HG02943 (cell line): ENCODE results near the gene ZDHHC12.
A peak's percentile ranks its signal among the peaks of the same experiment; 100 is the strongest.
"Not testable (repeated sequence)": the region's sequence is repeated elsewhere in the genome, so short reads cannot be mapped to it uniquely, and the experiment has no call there.

ENCODE experiments used
- ATAC-seq: cut with Tn5 transposase; IDR thresholded peaks from one replicate; pipeline ENCODE4 v1.9.1; 2021; ENCODE audit warnings: mild to moderate bottlenecking, low read depth, moderate library complexity; ENCODE audit not compliant: unreplicated experiment

ZDHHC12 gene

GRCh38 chr9:128712451-128713410, 11.2 kb downstream of the ZDHHC12 start:
- ATAC-seq, result no peak

GRCh38 chr9:128707446-128707845, 16.5 kb downstream of the ZDHHC12 start:
- no peak for ATAC-seq

DNA sequence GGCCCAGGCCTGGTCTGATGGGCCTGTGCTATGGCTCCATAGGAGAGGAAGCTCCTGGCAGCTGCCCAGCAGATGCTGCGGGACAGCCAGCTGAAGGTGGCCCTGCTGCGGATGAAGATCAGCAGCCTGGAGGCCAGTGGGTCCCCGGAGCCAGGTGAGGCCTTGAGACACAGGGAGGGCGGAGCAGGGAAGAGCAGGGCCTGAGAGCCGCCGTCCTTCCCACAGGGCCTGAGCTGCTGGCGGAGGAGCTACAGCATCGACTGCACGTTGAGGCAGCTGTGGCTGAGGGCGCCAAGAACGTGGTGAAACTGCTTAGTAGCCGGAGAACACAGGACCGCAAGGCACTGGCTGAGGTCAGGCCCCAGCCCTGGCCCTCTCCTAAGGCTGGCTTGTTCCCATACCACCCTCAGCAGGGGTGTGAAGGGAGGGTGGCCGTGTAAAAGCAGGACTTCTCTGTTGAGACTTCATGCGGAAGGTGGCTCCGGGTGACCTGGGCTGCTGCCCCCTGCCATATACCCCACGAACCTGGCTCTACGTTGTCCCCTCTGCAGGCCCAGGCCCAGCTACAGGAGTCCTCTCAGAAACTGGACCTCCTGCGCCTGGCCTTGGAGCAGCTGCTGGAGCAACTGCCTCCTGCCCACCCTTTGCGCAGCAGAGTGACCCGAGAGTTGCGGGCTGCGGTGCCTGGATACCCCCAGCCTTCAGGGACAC, 17.1 kb downstream of the ZDHHC12 start:
- no peak for ATAC-seq

GRCh38 chr9:128706045-128706444, 17.9 kb downstream of the ZDHHC12 start:
- ATAC-seq, result no peak

DNA sequence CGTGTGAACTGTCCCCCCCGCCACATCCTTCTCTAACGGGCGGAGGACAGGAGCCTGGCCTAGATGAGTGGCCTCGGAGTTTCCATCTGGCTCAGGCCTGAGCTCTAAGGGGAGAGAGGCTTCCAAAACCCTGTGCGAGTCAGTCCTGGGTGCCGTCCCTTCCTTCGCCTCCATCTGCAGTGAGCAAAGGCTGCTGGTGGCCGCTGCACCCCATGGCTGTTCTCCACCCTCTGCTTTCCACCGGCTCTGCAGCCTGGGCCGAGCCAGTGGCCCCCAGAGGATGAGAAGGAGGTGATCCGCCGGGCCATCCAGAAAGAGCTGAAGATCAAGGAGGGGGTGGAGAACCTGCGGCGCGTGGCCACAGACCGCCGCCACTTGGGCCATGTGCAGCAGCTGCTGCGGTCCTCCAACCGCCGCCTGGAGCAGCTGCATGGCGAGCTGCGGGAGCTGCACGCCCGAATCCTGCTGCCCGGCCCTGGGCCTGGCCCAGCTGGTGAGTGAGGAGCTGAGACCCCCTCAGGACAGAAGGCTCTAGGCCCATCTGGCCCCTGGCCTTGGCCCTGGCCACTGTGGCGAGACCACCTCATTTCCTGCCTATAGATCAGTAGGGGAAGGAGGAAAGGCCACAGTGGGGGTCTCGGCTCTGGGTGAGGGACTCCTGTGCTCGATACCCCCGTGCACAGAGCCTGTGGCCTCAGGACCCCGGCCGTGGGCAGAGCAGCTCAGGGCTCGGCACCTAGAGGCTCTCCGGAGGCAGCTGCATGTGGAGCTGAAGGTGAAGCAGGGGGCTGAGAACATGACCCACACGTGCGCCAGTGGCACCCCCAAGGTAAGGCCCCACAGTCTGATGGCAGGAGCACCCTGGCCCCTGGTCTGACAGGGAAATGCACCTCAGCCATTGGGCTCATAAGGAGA, 18.6 kb downstream of the ZDHHC12 start:
- ATAC-seq, result no peak

GRCh38 chr9:128704356-128704670, 19.6 kb downstream of the ZDHHC12 start:
- ATAC-seq, result no peak

DNA sequence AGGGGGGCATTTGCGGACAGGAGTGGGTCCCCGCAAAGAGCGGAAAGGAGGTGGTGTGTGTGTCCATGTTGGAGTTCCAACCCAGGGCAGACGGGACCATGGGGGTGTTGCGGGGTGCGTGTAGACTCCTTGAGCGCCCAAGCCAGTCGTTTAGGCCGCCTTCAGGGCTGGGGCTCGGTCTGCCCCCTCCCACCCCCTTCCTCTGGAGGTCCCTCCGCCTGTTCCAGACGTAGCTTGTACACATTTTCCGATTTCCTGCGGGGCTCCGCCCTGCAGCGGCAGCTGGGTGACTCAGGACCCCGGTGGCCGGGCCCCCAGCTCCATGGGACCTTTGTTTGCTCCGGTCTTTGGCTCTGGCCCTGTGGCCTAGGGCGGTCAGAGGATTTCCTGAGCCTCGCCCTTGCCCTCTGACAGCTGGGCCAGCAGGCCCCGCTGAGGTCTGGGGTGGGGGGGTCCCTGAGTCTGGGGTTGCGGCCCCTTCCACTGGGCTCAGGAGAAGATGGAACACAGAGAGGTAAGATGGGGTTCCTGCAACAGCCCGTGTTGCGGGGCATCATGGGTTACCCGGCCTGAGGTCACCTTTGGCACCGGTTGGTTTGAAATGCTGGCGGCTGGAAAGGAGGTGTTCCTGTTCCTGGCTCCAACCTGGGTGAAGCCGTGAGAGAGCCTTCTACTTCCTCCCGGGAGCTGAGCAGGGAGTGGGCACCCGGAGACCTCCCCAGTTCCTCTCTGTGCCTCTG, 20.1 kb downstream of the ZDHHC12 start:
- ATAC-seq, result no peak

GRCh38 chr9:128702949-128703615, 20.8 kb downstream of the ZDHHC12 start:
- peak; percentile 21 for ATAC-seq

GRCh38 chr9:128702445-128702948, 21.4 kb downstream of the ZDHHC12 start, which contains the start of gene PKN3:
TSS of gene PKN3 (plus strand) at chr9:128702503. CDS start at chr9:128702916, 413 bp downstream.
- peak; percentile 64 for ATAC-seq

DNA sequence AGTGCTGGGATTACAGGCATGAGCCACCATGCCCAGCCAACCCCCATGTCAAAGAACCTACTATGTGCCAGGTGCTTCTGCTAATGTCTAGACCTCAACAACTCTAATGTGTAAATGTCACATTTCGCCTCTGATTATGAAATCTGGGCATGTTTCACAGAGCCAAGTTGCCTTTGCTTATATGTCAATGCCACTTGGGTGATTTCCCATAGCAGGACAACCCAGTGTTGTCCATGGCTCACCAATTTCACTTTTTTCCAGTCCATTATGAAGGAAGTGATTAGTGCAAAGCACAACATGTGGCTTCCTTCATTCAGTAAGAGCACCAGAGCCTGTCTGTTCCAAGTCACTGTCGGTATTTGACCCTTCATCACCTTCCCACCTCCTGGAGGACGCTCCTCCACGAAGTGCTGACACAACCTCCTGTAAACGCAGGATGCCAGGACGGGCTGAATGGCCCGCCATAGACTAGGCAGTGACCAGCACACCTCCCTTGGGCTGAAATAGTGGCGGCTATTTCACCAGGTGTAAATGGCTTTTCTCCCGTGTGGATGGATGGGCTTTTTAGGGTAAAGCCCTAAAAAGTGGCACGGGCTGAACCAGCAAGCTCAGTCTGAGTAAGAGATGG, 22.6 kb downstream of the ZDHHC12 start:
- ATAC-seq, result no peak

DNA sequence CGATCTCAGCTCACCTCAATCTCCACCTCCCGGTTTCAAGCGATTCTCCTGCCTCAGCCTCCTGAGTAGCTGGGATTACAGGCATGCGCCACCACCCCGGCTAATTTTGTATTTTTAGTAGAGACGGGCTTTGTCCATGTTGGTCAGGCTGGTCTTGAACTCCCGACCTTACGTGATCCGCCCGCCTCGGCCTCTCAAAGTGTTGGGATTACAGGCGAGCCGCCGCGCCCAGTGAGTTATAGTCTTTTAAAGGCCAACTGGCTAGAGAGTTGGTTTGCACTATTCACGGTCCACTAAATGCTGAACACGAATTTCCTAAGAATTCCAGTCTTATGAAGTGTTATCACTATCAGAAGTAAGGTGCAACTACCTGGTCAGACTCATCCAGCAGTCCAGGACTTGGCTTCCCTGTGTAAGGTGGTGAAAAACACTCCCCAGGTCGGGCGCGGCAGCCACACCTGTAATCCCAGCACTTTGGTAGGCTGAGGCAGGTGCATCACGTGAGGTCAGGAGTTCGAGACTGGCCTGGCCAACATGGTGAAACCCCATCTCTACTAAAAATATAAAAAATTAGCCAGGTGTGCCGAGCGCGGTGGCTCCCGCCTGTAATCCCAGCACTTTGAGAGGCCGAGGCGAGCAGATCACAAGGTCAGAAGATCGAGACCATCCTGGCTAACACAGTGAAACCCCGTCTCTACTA, 24.7 kb downstream of the ZDHHC12 start:
- not testable (repeated sequence) for ATAC-seq

GRCh38 chr9:128696923-128697707, 26.8 kb downstream of the ZDHHC12 start:
- no peak for ATAC-seq

- no peak for ATAC-seq
These were observed 29.6 kb downstream of the ZDHHC12 start for GRCh38 chr9:128694344-128694743.

- not testable (repeated sequence) for ATAC-seq
These were observed 30.2 kb downstream of the ZDHHC12 start for GRCh38 chr9:128693738-128694137.

DNA sequence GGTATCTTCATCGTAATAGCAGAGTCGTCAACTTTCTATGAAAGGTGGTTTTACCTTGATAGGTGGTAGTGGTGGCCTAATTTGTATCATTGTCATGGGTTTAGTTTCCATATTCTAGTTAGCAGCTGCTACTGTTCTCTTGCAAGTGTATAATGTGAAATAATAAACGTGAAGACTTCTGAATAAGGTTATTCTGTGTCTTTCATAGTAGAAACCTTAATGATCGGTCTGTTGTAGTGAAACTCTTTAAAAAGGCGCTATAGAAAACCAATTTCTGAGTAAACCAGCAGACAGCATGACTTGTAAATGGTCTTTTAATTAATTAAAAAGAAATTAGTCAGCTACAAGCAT, 33.3 kb downstream of the ZDHHC12 start:
- no peak for ATAC-seq

DNA sequence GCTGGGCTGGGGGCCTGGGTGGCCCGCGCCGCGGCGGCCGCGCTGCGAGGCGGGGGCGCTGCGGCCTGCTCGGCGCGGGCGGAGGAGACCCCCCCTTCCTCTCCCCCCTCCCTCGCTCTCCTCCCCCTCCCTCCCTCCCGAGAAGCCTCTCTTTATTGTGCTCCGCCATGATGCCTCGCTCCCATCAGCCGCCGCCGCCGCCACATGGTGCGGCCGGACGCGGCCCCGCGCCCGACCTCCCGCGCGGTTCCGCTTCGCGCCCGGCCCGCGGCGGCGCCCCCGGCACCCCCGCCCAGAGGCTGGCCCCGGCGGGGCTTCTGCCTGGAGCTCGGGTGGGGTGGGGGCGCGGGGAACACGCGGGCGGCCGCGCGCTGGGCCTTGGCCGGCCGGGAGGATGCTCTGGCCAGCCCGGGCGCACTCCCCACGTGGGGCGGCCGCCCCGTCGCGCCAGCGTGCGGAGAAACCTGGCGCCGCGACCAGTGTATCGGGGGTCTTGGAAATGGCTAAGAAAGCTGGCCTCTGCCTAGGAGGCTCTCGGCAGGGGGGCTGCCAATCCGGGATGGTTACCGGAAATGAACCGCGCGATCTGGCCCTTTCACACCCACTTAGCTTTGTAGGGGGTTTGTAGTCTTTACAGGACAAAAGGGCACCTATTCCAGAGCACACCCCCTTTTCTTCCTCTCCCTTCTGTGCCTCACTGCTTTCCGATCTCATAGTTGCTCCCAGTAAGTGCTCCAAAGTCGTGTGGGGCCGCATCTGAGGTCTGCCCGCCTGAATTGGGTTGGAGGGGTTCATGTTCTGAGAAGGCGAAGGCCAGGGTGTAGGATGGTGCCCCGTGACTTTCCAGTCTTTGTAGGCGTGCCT, 33.9 kb downstream of the ZDHHC12 start:
- no peak for ATAC-seq
